ENCODE results near the gene NPTN.

DNA sequence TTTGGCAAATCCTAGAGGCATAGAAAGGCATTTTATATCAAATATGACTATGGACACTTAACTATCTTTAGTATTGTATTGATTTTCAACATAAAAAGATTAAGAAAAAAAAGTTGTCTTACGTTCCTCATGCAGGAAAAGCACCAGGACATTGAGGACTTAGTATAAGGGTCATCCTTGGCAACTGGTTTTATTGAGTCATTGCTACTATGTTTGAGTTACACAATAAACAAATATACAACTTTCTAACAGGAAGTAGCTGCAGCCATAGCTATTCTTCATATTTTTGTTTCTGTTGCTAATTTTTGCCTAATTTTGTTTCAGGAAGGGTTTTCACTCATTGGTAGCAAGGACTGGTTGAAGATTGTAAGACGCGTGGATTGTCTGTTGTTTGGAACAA is 93.0 kb downstream of the NPTN start:
- TF ChIP-seq, protein P1, sequence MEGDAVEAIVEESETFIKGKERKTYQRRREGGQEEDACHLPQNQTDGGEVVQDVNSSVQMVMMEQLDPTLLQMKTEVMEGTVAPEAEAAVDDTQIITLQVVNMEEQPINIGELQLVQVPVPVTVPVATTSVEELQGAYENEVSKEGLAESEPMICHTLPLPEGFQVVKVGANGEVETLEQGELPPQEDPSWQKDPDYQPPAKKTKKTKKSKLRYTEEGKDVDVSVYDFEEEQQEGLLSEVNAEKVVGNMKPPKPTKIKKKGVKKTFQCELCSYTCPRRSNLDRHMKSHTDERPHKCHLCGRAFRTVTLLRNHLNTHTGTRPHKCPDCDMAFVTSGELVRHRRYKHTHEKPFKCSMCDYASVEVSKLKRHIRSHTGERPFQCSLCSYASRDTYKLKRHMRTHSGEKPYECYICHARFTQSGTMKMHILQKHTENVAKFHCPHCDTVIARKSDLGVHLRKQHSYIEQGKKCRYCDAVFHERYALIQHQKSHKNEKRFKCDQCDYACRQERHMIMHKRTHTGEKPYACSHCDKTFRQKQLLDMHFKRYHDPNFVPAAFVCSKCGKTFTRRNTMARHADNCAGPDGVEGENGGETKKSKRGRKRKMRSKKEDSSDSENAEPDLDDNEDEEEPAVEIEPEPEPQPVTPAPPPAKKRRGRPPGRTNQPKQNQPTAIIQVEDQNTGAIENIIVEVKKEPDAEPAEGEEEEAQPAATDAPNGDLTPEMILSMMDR (conservative IDR thresholded peaks at IDR 0.05; ENCODE audit: low read length), result no peak
- no peak for TF ChIP-seq EZH2phosphoT487 (IDR thresholded peaks at IDR 0.05; ENCODE audit: borderline replicate concordance, low read depth, low read length)
